DMS53 treated with DMSO at 0.1 percent for 48 hours (cell line): ENCODE results near the gene ARHGAP8.
"Not testable (repeated sequence)": the region's sequence is repeated elsewhere in the genome, so short reads cannot be mapped to it uniquely, and the experiment has no call there.

Experiments used
- DNase-seq: peaks from one replicate; lab custom pipeline; 2025; ENCODE audit not compliant: unreplicated experiment; lab: John Stamatoyannopoulos, UW

ARHGAP8 gene

GRCh38 chr22:44850946-44851345 lies 98.6 kb downstream of the ARHGAP8 start:
- no peak for DNase-seq

- not testable (repeated sequence) for DNase-seq
Observed at GRCh38 chr22:44854641-44855040, 102.3 kb downstream of the ARHGAP8 start.

DNA sequence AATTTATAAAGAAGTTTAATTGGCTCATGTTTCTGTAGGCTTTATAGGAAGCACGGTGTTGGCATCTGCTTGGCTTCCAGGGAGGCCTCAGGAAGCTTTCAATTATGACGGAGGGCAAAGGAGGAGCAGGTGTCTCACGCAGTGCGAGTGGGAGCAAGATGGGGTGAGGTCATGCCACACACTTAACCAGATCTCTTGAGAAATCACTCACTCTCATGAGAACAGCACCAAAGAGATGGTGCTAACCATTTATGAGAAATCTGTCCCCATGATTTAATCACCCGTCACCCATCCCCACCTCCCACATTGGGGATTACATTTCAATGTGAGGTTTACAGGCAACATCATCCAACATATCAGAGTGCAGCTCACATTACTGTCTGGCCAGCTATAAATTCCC lies 103.5 kb downstream of the ARHGAP8 start:
- no peak for DNase-seq

DNA sequence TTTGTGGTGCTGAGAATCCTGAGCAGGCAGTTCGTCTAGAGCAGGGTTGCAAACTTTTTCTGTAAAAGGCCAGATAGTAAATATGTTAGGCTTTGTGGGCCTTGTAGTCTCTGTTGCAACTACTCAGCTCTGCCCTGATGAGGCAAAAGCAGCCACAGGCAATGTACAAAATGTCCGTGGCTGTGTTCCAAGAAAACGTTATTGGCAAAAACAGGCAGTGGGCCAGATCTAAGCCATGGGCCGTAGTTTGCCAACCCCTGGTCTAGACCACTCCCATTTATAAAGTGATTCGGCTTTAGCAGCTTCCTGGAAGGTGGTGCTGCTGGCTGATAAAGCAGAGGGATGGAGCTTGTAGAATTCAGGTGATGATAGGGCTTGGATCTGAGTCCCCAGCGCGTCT lies 106.4 kb downstream of the ARHGAP8 start:
- DNase-seq, result not testable (repeated sequence)

DNA sequence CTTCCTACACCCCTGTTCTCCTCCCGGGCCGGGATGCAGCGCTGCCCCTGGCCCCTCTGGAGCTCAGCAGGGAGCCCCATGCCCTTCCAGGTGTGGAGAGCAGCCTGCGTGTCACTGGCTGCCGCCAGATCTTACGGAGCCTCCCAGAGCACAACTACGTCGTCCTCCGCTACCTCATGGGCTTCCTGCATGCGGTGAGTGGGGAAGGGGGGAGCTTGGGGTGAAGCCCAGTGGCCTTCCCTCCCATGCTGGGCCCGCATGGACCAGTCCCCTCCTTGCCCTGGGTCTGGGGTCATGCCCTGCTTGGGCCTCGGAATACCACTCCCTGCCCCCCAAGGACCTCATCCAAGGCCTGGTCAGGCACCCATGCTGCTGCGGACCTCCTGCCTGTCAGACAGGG lies 107.3 kb downstream of the ARHGAP8 start:
- no peak for DNase-seq

GRCh38 chr22:44860311-44860710 lies 107.9 kb downstream of the ARHGAP8 start:
- DNase-seq, result no peak

- DNase-seq, result no peak
Observed at GRCh38 chr22:44861245-44861644, 108.9 kb downstream of the ARHGAP8 start.

DNA sequence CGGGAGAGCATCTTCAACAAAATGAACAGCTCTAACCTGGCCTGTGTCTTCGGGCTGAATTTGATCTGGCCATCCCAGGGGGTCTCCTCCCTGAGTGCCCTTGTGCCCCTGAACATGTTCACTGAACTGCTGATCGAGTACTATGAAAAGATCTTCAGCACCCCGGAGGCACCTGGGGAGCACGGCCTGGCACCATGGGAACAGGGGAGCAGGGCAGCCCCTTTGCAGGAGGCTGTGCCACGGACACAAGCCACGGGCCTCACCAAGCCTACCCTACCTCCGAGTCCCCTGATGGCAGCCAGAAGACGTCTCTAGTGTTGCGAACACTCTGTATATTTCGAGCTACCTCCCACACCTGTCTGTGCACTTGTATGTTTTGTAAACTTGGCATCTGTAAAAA lies 109.9 kb downstream of the ARHGAP8 start:
- no peak for DNase-seq

DNA sequence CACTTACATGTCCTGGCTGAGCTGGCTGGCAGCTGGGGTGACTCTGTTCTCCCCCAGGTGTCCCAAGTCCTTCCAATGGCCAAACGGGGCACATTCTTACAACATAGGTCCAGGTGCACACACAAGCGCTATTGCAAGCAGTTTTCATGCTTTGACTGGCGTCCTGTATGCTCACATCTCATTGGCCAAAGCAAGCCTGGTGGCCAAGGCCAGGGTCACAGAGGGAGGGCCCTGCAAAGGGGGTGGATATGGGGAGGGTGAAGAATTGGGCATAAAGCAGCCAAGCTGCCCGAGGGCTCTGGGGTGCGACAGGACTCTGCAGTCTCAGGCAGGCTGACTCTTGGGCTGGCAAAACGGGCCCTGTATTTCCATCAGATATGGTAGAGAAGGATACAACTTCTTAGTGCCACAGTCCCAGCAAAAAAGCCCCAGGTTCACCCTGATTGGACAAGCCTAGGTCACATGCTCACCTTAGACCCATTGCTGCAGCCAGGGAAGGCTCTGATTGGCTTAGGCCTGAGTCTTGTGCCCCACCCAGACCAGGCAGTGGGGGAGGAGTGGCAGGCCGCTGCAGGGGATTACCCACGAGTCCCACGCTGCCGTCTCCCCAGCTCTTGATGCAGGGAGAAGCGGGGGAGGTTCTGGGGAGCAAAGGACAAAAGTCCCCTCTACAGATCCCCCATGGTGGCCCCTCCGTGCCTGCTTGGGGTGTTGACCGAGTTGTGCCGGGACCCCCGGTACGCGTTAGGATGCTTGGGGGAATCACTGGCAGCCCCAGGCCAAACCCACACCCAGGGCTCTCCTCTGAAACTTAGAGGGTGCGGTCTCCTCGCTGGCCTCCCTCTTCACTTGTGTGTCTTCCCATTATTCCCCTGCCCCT lies 110.8 kb downstream of the ARHGAP8 start:
- DNase-seq, result no peak

DNA sequence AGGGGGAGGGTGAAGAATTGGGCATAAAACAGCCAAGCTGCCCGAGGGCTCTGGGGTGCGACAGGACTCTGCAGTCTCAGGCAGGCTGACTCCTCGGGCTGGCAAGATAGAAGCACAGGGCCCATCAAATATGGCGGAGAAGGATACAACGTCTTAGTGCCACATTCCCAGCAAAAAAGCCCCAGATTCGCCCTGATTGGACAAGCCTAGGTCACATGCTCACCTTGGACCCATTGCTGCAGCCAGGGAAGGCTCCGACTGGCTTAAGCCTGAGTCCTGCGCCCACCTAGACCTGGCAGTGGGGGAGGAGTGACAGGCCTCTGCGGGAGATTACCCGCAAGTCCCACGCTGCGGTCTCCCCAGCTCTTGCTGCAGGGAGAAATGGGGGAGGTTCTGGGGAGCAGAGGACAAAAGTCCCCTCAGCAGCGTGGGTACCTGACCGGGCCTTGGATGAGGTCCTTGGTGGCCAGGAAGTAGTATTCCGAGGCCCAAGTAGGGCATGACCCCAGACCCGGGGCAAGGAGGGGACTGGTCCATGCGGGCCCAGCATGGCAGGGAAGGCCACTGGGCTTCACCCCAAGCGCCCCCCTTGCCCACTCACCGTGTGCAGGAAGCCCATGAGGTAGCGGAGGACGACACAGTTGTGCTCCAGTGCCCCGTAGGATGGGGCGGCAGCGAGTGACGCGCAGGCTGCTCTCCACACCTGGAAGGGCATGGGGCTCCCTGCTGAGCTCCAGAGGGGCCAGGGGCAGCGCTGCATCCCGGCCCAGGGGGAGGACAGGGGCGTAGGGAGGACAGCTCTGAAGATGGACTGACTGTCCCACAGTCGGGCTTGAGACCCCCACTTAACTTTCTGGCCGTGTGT lies 113.0 kb downstream of the ARHGAP8 start:
- DNase-seq, result no peak

DNA sequence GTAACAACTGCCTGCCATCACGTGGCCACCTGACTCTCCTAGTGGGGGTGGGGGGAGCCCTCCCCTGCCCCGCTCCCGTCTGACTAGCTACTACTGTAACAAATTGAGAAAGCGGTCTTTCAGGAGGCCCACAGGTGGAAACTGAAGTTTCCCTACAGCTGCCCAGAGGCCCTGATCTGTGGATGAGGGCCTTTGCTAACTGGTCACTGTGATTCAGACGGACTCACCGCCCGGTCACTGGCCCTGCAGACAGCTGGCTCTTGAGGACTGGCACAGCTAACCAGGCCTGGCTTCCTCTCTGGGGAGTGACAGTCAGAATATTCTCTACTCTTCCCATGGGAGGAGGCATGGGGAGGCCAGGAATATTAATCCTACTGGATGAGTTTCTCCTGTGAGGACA lies 116.8 kb downstream of the ARHGAP8 start:
- no peak for DNase-seq

DNA sequence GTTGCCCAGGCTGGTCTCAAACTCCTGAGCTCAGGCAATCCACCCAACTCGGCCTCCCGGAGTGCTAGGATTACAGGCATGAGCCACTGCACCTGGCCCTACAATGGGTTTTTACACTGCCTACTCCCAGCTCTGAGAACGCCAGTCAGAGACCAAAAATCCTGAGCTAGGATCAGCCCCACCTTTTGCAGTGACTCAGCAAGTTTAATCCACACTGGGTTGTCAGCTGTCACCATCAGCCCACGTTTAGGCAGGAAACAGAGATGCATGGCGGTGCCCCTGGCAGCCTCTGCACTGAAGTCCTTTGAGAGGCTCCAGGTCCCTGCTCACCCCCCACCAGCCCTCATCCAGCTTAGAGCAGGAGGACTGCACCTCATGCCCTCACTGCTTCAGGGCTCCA lies 117.6 kb downstream of the ARHGAP8 start:
- DNase-seq, result peak; percentile 26

DNA sequence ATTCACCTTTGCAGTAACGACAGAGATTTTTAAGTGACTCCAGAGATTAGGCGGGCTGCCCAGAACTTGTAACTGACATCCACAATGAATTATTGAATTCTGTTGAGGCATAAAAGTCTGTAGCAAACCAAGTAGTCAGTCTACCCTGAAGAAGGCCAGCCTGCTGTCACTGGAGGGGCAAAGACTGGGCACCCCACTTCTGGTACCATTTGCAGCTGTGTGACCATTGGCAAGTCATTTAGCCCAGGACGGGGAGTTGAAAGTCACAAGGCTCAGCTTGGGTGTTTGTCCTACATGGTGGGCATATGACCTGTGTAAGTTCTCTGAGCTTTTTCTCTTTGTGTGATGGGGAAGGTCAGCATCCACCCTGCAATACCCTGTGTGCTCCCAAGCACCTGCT lies 119.4 kb downstream of the ARHGAP8 start:
- no peak for DNase-seq

- DNase-seq, result no peak
Observed at GRCh38 chr22:44876921-44877320, 124.5 kb downstream of the ARHGAP8 start.

DNA sequence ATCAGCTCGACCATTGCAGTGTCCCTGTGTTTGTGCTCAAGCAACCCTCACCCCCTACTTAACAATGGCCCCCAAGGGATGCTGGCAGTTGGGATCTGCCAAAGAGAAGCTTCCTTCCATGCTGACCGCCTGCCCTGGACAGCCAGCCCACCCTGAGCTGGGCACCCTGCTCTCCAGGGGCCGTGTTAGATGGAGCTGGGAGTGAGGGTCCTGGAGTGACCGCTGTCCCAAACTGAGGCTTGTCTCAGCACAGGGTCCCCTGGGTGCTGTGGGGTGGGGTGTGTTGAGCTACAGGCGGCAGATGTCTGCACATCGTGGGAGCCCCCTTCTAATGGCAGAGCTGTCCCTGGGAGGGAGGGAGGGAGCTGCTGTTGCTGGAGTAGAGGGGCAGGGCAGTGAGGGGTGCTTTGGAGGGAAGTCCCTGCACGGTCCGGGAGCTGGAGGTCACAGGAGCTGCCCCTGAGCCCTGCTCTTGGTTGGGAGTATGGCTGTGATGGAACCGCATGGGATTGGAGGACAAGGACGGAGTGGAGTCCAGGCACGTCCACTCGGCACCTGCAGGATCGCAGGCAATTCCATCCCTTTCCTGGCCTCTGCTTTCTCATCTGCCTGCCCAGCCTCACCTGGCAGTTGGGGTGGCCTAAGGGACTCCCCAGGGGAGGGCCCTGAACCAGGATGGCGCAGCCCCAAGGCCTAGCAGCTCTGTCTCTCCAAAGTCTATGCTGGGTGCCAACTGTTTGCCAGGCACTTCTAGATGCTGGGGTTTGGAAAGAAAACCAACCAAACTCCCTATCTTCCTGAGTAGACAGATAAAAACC lies 126.3 kb downstream of the ARHGAP8 start:
- DNase-seq, result no peak

GRCh38 chr22:44879301-44879680 lies 126.9 kb downstream of the ARHGAP8 start:
- DNase-seq, result no peak

GRCh38 chr22:44880610-44881290 lies 128.4 kb downstream of the ARHGAP8 start:
- DNase-seq, result no peak

GRCh38 chr22:44881624-44882023 lies 129.2 kb downstream of the ARHGAP8 start:
- DNase-seq, result no peak

GRCh38 chr22:44882226-44882905 lies 130.0 kb downstream of the ARHGAP8 start:
- DNase-seq, result no peak

DNA sequence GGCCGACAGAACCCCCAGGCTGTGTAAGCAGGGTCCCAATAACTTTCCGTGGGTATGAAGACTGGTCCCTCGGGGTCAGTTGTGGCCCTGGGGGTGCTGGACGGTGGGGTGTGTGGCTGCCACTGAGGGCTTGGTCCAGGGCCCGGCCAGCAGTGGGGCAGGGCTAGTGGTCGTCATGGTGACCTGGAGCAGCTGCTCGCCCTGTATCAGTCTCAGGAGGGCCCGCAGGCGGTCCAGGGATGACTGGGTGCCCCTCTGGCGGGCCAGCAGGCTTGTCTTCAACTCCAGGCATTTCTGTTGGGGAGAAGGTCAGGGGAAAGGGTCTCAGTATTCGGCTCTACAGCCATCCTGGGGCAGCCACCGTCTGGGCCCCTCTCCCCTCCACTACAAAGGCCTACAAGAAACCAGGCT lies 130.6 kb downstream of the ARHGAP8 start:
- DNase-seq, result no peak
